ENCODE measurements around the gene REEP3. TPM values are rescaled to one million over a fixed set of nuclear protein-coding genes. Genes with fewer than 3 reads are reported as not detected.

The REEP3 gene
- total RNA-seq, 1 donor from 2014 or later = 9.7 TPM

GRCh38 chr10:63506554-63506953, 14.6 kb upstream of the REEP3 start:
- intact Hi-C loops (cut with micrococcal nuclease) = loop anchor here (2.0 kb wide), 1 partner anchor 14 kb away; the partner anchor contains the start of gene REEP3
- no peak for ATAC-seq (ENCODE audit: low read depth)
- POLR2A ChIA-PET = no interaction called here

GRCh38 chr10:63515002-63515763, 6.0 kb upstream of the REEP3 start:
- Mint-ChIP-seq H3K36me3 (ENCODE audit: low read depth) (peaks cover 4% of the 10 kb centered on the region), H3K4me3 (no peak overlapping the region), H3K27ac (peak overlapping the region; percentile 31), H3K4me1 (peaks cover 43% of the 10 kb centered on the region), H3K27me3 (no peaks in the 10 kb centered on the region), H3K9me3 (peaks cover 8% of the 10 kb centered on the region)
- ATAC-seq (ENCODE audit: low read depth) (peak; percentile 49), DNase-seq (no peak)
- intact Hi-C loops (cut with micrococcal nuclease) = loop anchor here (2.0 kb wide), 1 partner anchor 18 kb away; no protein-coding TSS in a partner anchor
- ChIA-PET POLR2A (interaction anchor here (1.3 kb wide), 1 partner anchor 50 kb away, joined by 3 read pairs; no protein-coding TSS in a partner anchor), CTCF (interaction anchor here (0.6 to 1.1 kb wide), 3 partner anchors 205 to 348 kb away, joined by 3 read pairs; no protein-coding TSS in a partner anchor)
- TF ChIP-seq CTCF (IDR thresholded peaks at IDR 0.05) = no peak

More at GRCh38 chr10:63506554-63506953, 14.6 kb upstream of the REEP3 start:
- H3K27me3 Mint-ChIP-seq = no peaks in the 10 kb centered on the region
- no peak overlapping the region for H3K27ac Mint-ChIP-seq
- DNase-seq = no peak
- no peaks in the 10 kb centered on the region for H3K9me3 Mint-ChIP-seq
- no peak overlapping the region for H3K4me3 Mint-ChIP-seq
- peaks cover 6% of the 10 kb centered on the region for H3K36me3 Mint-ChIP-seq (ENCODE audit: low read depth)
- CTCF ChIA-PET = no interaction called here
- H3K4me1 Mint-ChIP-seq = peaks cover 19% of the 10 kb centered on the region
- TF ChIP-seq CTCF (IDR thresholded peaks at IDR 0.05) = no peak

- H3K4me1 Mint-ChIP-seq = peaks cover 49% of the 10 kb centered on the region
- H3K27me3 Mint-ChIP-seq = no peaks in the 10 kb centered on the region
- H3K4me3 Mint-ChIP-seq = no peak overlapping the region
- ChIA-PET POLR2A (interaction anchor here (1.0 to 1.3 kb wide), 2 partner anchors 15 to 51 kb away, joined by 3 read pairs; no protein-coding TSS in a partner anchor), CTCF (no interaction called here)
- ATAC-seq (ENCODE audit: low read depth) = no peak
- no peak for DNase-seq
- no peak for TF ChIP-seq CTCF (IDR thresholded peaks at IDR 0.05)
- peaks cover 8% of the 10 kb centered on the region for H3K9me3 Mint-ChIP-seq
- intact Hi-C loops (cut with micrococcal nuclease) = no loop called here
- no peak overlapping the region for H3K27ac Mint-ChIP-seq
- peaks cover 4% of the 10 kb centered on the region for H3K36me3 Mint-ChIP-seq (ENCODE audit: low read depth)
Measured at GRCh38 chr10:63516207-63516606, 5.0 kb upstream of the REEP3 start.

- intact Hi-C loops (cut with micrococcal nuclease) = no loop called here
- H3K4me1 Mint-ChIP-seq = peaks cover 59% of the 10 kb centered on the region
- ATAC-seq (ENCODE audit: low read depth) = no peak
- no peak for DNase-seq
- no peaks in the 10 kb centered on the region for H3K36me3 Mint-ChIP-seq (ENCODE audit: low read depth)
- H3K4me3 Mint-ChIP-seq = peak overlapping the region; percentile 53
- H3K9me3 Mint-ChIP-seq = peaks cover 4% of the 10 kb centered on the region
- TF ChIP-seq CTCF (IDR thresholded peaks at IDR 0.05) = no peak
- ChIA-PET CTCF (interaction anchor here (1.0 kb wide), 1 partner anchor 201 kb away, joined by 3 read pairs; no protein-coding TSS in a partner anchor), POLR2A (no interaction called here)
- no peak overlapping the region for H3K27ac Mint-ChIP-seq
- no peaks in the 10 kb centered on the region for H3K27me3 Mint-ChIP-seq
Measured at GRCh38 chr10:63518690-63519288, 2.4 kb upstream of the REEP3 start.

Measured in activated B cell treated with CpG ODN at 0.5 μM for 24 hours (primary cell).